Measurements from ENCODE around the gene STARD5. TPM values are rescaled to one million over a fixed set of nuclear protein-coding genes. Genes with fewer than 3 reads are reported as not detected.

The STARD5 gene
- total RNA-seq, 1 donor from 2014 or later = 3.1 TPM

- no peak for TF ChIP-seq CTCF (IDR thresholded peaks at IDR 0.05; ENCODE audit: partially characterized antibody, unreplicated experiment)
- H3K4me1 Mint-ChIP-seq (ENCODE audit: low read depth, unreplicated experiment) = no peaks in the 10 kb centered on the region
- no peaks in the 10 kb centered on the region for H3K27me3 Mint-ChIP-seq (ENCODE audit: unreplicated experiment)
- DNase-seq = no peak
- peaks cover 16% of the 10 kb centered on the region for H3K36me3 Mint-ChIP-seq (ENCODE audit: unreplicated experiment)
- no peak overlapping the region for H3K27ac Mint-ChIP-seq (ENCODE audit: unreplicated experiment)
- H3K4me3 Mint-ChIP-seq (ENCODE audit: unreplicated experiment) = no peak overlapping the region
- peaks cover 8% of the 10 kb centered on the region for H3K9me3 Mint-ChIP-seq (ENCODE audit: unreplicated experiment)
Measured at GRCh38 chr15:81273855-81274254, 50.1 kb downstream of the STARD5 start.

- no peak overlapping the region for H3K4me3 Mint-ChIP-seq (ENCODE audit: unreplicated experiment)
- peaks cover 7% of the 10 kb centered on the region for H3K9me3 Mint-ChIP-seq (ENCODE audit: unreplicated experiment)
- TF ChIP-seq CTCF (IDR thresholded peaks at IDR 0.05; ENCODE audit: partially characterized antibody, unreplicated experiment) = no peak
- no peaks in the 10 kb centered on the region for H3K27me3 Mint-ChIP-seq (ENCODE audit: unreplicated experiment)
- DNase-seq = no peak
- H3K4me1 Mint-ChIP-seq (ENCODE audit: low read depth, unreplicated experiment) = no peaks in the 10 kb centered on the region
- peaks cover 10% of the 10 kb centered on the region for H3K36me3 Mint-ChIP-seq (ENCODE audit: unreplicated experiment)
- no peak overlapping the region for H3K27ac Mint-ChIP-seq (ENCODE audit: unreplicated experiment)
Measured at GRCh38 chr15:81273200-81273599, 50.7 kb downstream of the STARD5 start.

GRCh38 chr15:81271761-81272644, 51.9 kb downstream of the STARD5 start:
- H3K9me3 Mint-ChIP-seq (ENCODE audit: unreplicated experiment) = peaks cover 5% of the 10 kb centered on the region

GRCh38 chr15:81270781-81271491, 53.0 kb downstream of the STARD5 start:
- H3K4me1 Mint-ChIP-seq (ENCODE audit: low read depth, unreplicated experiment) = peaks cover 4% of the 10 kb centered on the region
- H3K4me3 Mint-ChIP-seq (ENCODE audit: unreplicated experiment) = no peak overlapping the region
- no peak overlapping the region for H3K27ac Mint-ChIP-seq (ENCODE audit: unreplicated experiment)
- peaks cover 1% of the 10 kb centered on the region for H3K27me3 Mint-ChIP-seq (ENCODE audit: unreplicated experiment)
- H3K36me3 Mint-ChIP-seq (ENCODE audit: unreplicated experiment) = no peaks in the 10 kb centered on the region
- H3K9me3 Mint-ChIP-seq (ENCODE audit: unreplicated experiment) = peaks cover 5% of the 10 kb centered on the region
- DNase-seq = no peak
- TF ChIP-seq CTCF (IDR thresholded peaks at IDR 0.05; ENCODE audit: partially characterized antibody, unreplicated experiment) = no peak

More at GRCh38 chr15:81271761-81272644, 51.9 kb downstream of the STARD5 start:
- H3K4me1 Mint-ChIP-seq (ENCODE audit: low read depth, unreplicated experiment) = no peaks in the 10 kb centered on the region
- peaks cover 1% of the 10 kb centered on the region for H3K27me3 Mint-ChIP-seq (ENCODE audit: unreplicated experiment)
- TF ChIP-seq CTCF (IDR thresholded peaks at IDR 0.05; ENCODE audit: partially characterized antibody, unreplicated experiment) = no peak
- DNase-seq = no peak
- no peak overlapping the region for H3K4me3 Mint-ChIP-seq (ENCODE audit: unreplicated experiment)
- no peak overlapping the region for H3K27ac Mint-ChIP-seq (ENCODE audit: unreplicated experiment)
- peaks cover 4% of the 10 kb centered on the region for H3K36me3 Mint-ChIP-seq (ENCODE audit: unreplicated experiment)

- peaks cover 5% of the 10 kb centered on the region for H3K9me3 Mint-ChIP-seq (ENCODE audit: unreplicated experiment)
Measured at GRCh38 chr15:81270188-81270587, 53.8 kb downstream of the STARD5 start.

More at GRCh38 chr15:81270188-81270587, 53.8 kb downstream of the STARD5 start:
- Mint-ChIP-seq H3K4me3 (ENCODE audit: unreplicated experiment) (no peak overlapping the region), H3K4me1 (ENCODE audit: low read depth, unreplicated experiment) (peaks cover 5% of the 10 kb centered on the region), H3K27ac (ENCODE audit: unreplicated experiment) (no peak overlapping the region), H3K27me3 (ENCODE audit: unreplicated experiment) (peaks cover 1% of the 10 kb centered on the region), H3K36me3 (ENCODE audit: unreplicated experiment) (no peaks in the 10 kb centered on the region)
- no peak for DNase-seq
- TF ChIP-seq CTCF (IDR thresholded peaks at IDR 0.05; ENCODE audit: partially characterized antibody, unreplicated experiment) = no peak

All from glutamatergic neuron (in vitro differentiated cells).